Adipocyte (in vitro differentiated cells): ENCODE data around the gene TMEM139.
A peak's percentile ranks its signal among the peaks of the same experiment; 100 is the strongest.
"Not testable (repeated sequence)": the region's sequence is repeated elsewhere in the genome, so short reads cannot be mapped to it uniquely, and the experiment has no call there.

Source experiments
- DNase-seq: peaks from one replicate; pipeline ENCODE4 v3.0.0-alpha.2; 2015; ENCODE audit warnings: low read depth
- H3K27me3 ChIP-seq: replicated peaks from 2 replicates; pipeline ENCODE4 v1.7.0; 2013; ENCODE audit warnings: mild to moderate bottlenecking, low read length, moderate library complexity; ENCODE audit not compliant: control insufficient read depth, insufficient read depth
- H3K36me3 ChIP-seq: 2 replicates; pipeline ENCODE4 v1.7.0; 2013; ENCODE audit warnings: low read length, mild to moderate bottlenecking, moderate library complexity; ENCODE audit not compliant: control insufficient read depth, insufficient read depth, severe bottlenecking
- H3K4me1 ChIP-seq: 2 replicates; pipeline ENCODE4 v1.7.0; 2013; ENCODE audit warnings: mild to moderate bottlenecking, low read length, moderate library complexity; ENCODE audit not compliant: control insufficient read depth, insufficient read depth
- H3K4me3 ChIP-seq: 2 replicates; pipeline ENCODE4 v1.7.0; 2013; ENCODE audit warnings: mild to moderate bottlenecking, low read length, moderate library complexity
- H3K9ac ChIP-seq: 2 replicates; pipeline ENCODE4 v1.7.0; 2013; ENCODE audit warnings: mild to moderate bottlenecking, low read length, moderate library complexity
- H3K9me3 ChIP-seq: 2 replicates; pipeline ENCODE4 v1.7.0; 2013; ENCODE audit warnings: mild to moderate bottlenecking, low read length, moderate library complexity; ENCODE audit not compliant: control insufficient read depth

The TMEM139 gene

GRCh38 chr7:143281529-143281928 is 3.2 kb upstream of the TMEM139 start:
- DNase-seq: no peak
- no peaks in the 10 kb centered on the region for H3K27me3 ChIP-seq
- H3K4me1 ChIP-seq: peaks cover 10% of the 10 kb centered on the region
- no peak overlapping the region for H3K4me3 ChIP-seq
- no peaks in the 10 kb centered on the region for H3K36me3 ChIP-seq
- H3K9ac ChIP-seq: no peak overlapping the region
- no peaks in the 10 kb centered on the region for H3K9me3 ChIP-seq

GRCh38 chr7:143282124-143282523 is 2.6 kb upstream of the TMEM139 start:
- Histone ChIP-seq H3K27me3 (no peaks in the 10 kb centered on the region), H3K9ac (no peak overlapping the region), H3K36me3 (no peaks in the 10 kb centered on the region), H3K9me3 (no peaks in the 10 kb centered on the region), H3K4me1 (peaks cover 10% of the 10 kb centered on the region), H3K4me3 (no peak overlapping the region)
- no peak for DNase-seq

- H3K4me1 ChIP-seq: peaks cover 10% of the 10 kb centered on the region
- H3K9me3 ChIP-seq: no peaks in the 10 kb centered on the region
- no peak overlapping the region for H3K4me3 ChIP-seq
- no peak overlapping the region for H3K9ac ChIP-seq
- H3K36me3 ChIP-seq: no peaks in the 10 kb centered on the region
- DNase-seq: no peak
- no peaks in the 10 kb centered on the region for H3K27me3 ChIP-seq
Observed at GRCh38 chr7:143283381-143283780, 1.4 kb upstream of the TMEM139 start.

- Histone ChIP-seq H3K27me3 (no peaks in the 10 kb centered on the region), H3K36me3 (no peaks in the 10 kb centered on the region), H3K9me3 (no peaks in the 10 kb centered on the region), H3K9ac (no peak overlapping the region), H3K4me1 (peaks cover 9% of the 10 kb centered on the region), H3K4me3 (no peak overlapping the region)
- DNase-seq: no peak
Observed at GRCh38 chr7:143285470-143285778, 666 bp downstream of the TMEM139 start.

GRCh38 chr7:143285806-143286521 is 1.2 kb downstream of the TMEM139 start:
- H3K9ac ChIP-seq: no peak overlapping the region
- no peaks in the 10 kb centered on the region for H3K9me3 ChIP-seq
- H3K4me3 ChIP-seq: no peak overlapping the region
- no peaks in the 10 kb centered on the region for H3K36me3 ChIP-seq
- no peaks in the 10 kb centered on the region for H3K27me3 ChIP-seq
- H3K4me1 ChIP-seq: peaks cover 9% of the 10 kb centered on the region
- DNase-seq: no peak

- H3K9ac ChIP-seq: no peak overlapping the region
- H3K27me3 ChIP-seq: no peaks in the 10 kb centered on the region
- peaks cover 9% of the 10 kb centered on the region for H3K4me1 ChIP-seq
- H3K4me3 ChIP-seq: no peak overlapping the region
- no peak for DNase-seq
- H3K36me3 ChIP-seq: no peaks in the 10 kb centered on the region
- H3K9me3 ChIP-seq: no peaks in the 10 kb centered on the region
Observed at GRCh38 chr7:143286522-143286890, 1.7 kb downstream of the TMEM139 start.

GRCh38 chr7:143287339-143287934 is 2.7 kb downstream of the TMEM139 start:
- Histone ChIP-seq H3K27me3 (no peaks in the 10 kb centered on the region), H3K9ac (peak overlapping the region; percentile 18), H3K36me3 (peaks cover 7% of the 10 kb centered on the region), H3K4me1 (peaks cover 9% of the 10 kb centered on the region), H3K9me3 (no peaks in the 10 kb centered on the region), H3K4me3 (peak overlapping the region; percentile 73)
- DNase-seq: no peak

- peak within 1 kb of the TSS; percentile 96 for H3K4me3 ChIP-seq
- no peaks in the 10 kb centered on the region for H3K27me3 ChIP-seq
- H3K9ac ChIP-seq: peak within 1 kb of the TSS; percentile 93
- no peaks in the 10 kb centered on the region for H3K9me3 ChIP-seq
- peaks cover 9% of the 10 kb centered on the region for H3K4me1 ChIP-seq
- peak; percentile 98 for DNase-seq
- peaks cover 13% of the 10 kb centered on the region for H3K36me3 ChIP-seq
Observed at GRCh38 chr7:143287935-143288826, 3.4 kb downstream of the TMEM139 start, which contains the start of gene CASP2. Gene CASP2 (plus strand): TSS chr7:143288351. CDS start chr7:143288456, 105 bp downstream.

GRCh38 chr7:143288836-143289235 is 4.1 kb downstream of the TMEM139 start:
- Histone ChIP-seq H3K4me3 (peak overlapping the region; percentile 96), H3K27me3 (no peaks in the 10 kb centered on the region), H3K9ac (peak overlapping the region; percentile 93), H3K36me3 (peaks cover 19% of the 10 kb centered on the region), H3K9me3 (no peaks in the 10 kb centered on the region), H3K4me1 (peaks cover 9% of the 10 kb centered on the region)
- peak; percentile 68 for DNase-seq

- Histone ChIP-seq H3K9me3 (no peaks in the 10 kb centered on the region), H3K9ac (peak overlapping the region; percentile 93), H3K4me3 (peak overlapping the region; percentile 96), H3K36me3 (peaks cover 25% of the 10 kb centered on the region), H3K27me3 (no peaks in the 10 kb centered on the region), H3K4me1 (peaks cover 9% of the 10 kb centered on the region)
- peak; percentile 26 for DNase-seq
Observed at GRCh38 chr7:143289421-143289820, 4.7 kb downstream of the TMEM139 start.

- peak overlapping the region; percentile 96 for H3K4me3 ChIP-seq
- not testable (repeated sequence) for H3K27me3 ChIP-seq, H3K9me3 ChIP-seq, DNase-seq, H3K4me1 ChIP-seq
- H3K9ac ChIP-seq: peak overlapping the region; percentile 93
- H3K36me3 ChIP-seq: peaks cover 30% of the 10 kb centered on the region
Observed at GRCh38 chr7:143289888-143290287, 5.1 kb downstream of the TMEM139 start.
